GM19193 (cell line): Measurements from ENCODE around the gene ADGRA3.

ENCODE experiments used
- POLR2A ChIP-seq: IDR thresholded peaks from 4 replicates; pipeline ENCODE4 v1.6.1; 2011; ENCODE audit not compliant: insufficient read depth, insufficient read length; ENCODE audit errors: extremely low read depth

The ADGRA3 gene

GRCh38 chr4:22476011-22476410 lies 39.9 kb downstream of the ADGRA3 start:
- no peak for TF ChIP-seq POLR2A

GRCh38 chr4:22474636-22475310 lies 41.1 kb downstream of the ADGRA3 start:
- no peak for TF ChIP-seq POLR2A

- TF ChIP-seq POLR2A, result no peak
Measured at GRCh38 chr4:22473268-22473667, 42.6 kb downstream of the ADGRA3 start.

- no peak for TF ChIP-seq POLR2A
Measured at GRCh38 chr4:22471999-22472461, 43.8 kb downstream of the ADGRA3 start.

- no peak for TF ChIP-seq POLR2A
Measured at GRCh38 chr4:22471419-22471818, 44.4 kb downstream of the ADGRA3 start.

GRCh38 chr4:22466581-22466980 lies 49.3 kb downstream of the ADGRA3 start:
- TF ChIP-seq POLR2A, result no peak

- TF ChIP-seq POLR2A, result no peak
Measured at GRCh38 chr4:22465996-22466395, 49.9 kb downstream of the ADGRA3 start.

GRCh38 chr4:22465349-22465748 lies 50.5 kb downstream of the ADGRA3 start:
- TF ChIP-seq POLR2A, result no peak

- no peak for TF ChIP-seq POLR2A
Measured at GRCh38 chr4:22463179-22463578, 52.7 kb downstream of the ADGRA3 start.

- TF ChIP-seq POLR2A, result no peak
Measured at GRCh38 chr4:22462688-22463087, 53.2 kb downstream of the ADGRA3 start.

GRCh38 chr4:22460266-22460665 lies 55.6 kb downstream of the ADGRA3 start:
- no peak for TF ChIP-seq POLR2A

GRCh38 chr4:22458098-22458497 lies 57.8 kb downstream of the ADGRA3 start:
- TF ChIP-seq POLR2A, result no peak

- no peak for TF ChIP-seq POLR2A
Measured at GRCh38 chr4:22457348-22457747, 58.5 kb downstream of the ADGRA3 start.

GRCh38 chr4:22456291-22456690 lies 59.6 kb downstream of the ADGRA3 start:
- no peak for TF ChIP-seq POLR2A

GRCh38 chr4:22454955-22455354 lies 60.9 kb downstream of the ADGRA3 start:
- no peak for TF ChIP-seq POLR2A

- no peak for TF ChIP-seq POLR2A
Measured at GRCh38 chr4:22454216-22454838, 61.5 kb downstream of the ADGRA3 start.

GRCh38 chr4:22444813-22445212 lies 71.1 kb downstream of the ADGRA3 start:
- no peak for TF ChIP-seq POLR2A

- no peak for TF ChIP-seq POLR2A
Measured at GRCh38 chr4:22442956-22443355, 72.9 kb downstream of the ADGRA3 start.

- no peak for TF ChIP-seq POLR2A
Measured at GRCh38 chr4:22440999-22441398, 74.9 kb downstream of the ADGRA3 start.
